Mucosa of descending colon (tissue), 3 donors: ENCODE data around the gene IQCE. TPM values are rescaled to one million over a fixed set of nuclear protein-coding genes. Genes with fewer than 3 reads are reported as not detected.

Experiments used
- ATAC-seq: fragments of 200-7000 bp; cut with Tn5 transposase; one replicate; pipeline ENCODE4 v1.9.1; 2020; ENCODE audit warnings: mild to moderate bottlenecking, moderate library complexity
- DNase-seq, 3 donors: peaks; one replicate each; pipeline ENCODE4 v3.0.0-alpha.2; 2020
- H3K36me3 ChIP-seq: fragments of 200-600 bp; one replicate; pipeline ENCODE4 v1.8.0; 2021; ENCODE audit warnings: low read depth, mild to moderate bottlenecking
- H3K4me1 ChIP-seq: fragments of 200-600 bp; one replicate; pipeline ENCODE4 v1.8.0; 2021; ENCODE audit warnings: low read depth, mild to moderate bottlenecking
- H3K4me3 ChIP-seq: fragments of 200-600 bp; one replicate; pipeline ENCODE4 v1.8.0; 2021; ENCODE audit warnings: mild to moderate bottlenecking
- H3K9me3 ChIP-seq: fragments of 200-600 bp; one replicate; pipeline ENCODE4 v1.8.0; 2021; ENCODE audit warnings: mild to moderate bottlenecking
- intact Hi-C, 2 donors: fragments of 100-400 bp; cut with DNase I in 1 of 2; cut with micrococcal nuclease in 1 of 2; formaldehyde crosslinking; loops; one replicate each; pipeline versions ENCODE4 v1.11.0 to v1.11.1; 2022; cut with DNase I, micrococcal nuclease
- microRNA-seq: library from miRNA; unstranded; fragments of <30 nt; microRNA quantifications from one replicate; pipeline ENCODE4, GENCODE V29; 2019
- total RNA-seq, 3 donors: library from RNA; stranded (reverse); fragmentation: NEBNext Ultra II Directional in 2 of 3; extraction: Animal tissue kit (Norgen Biotek cat#: 25700) in 2 of 3; gene quantifications; one replicate each; pipeline versions ENCODE4 v1.2.1 to v1.2.4, GENCODE V29; 2021 to 2023
- TF ChIP-seq, protein P1 (sequence below): fragments of 200-600 bp; IDR thresholded peaks from one replicate; pipeline ENCODE4 v1.8.0; 2022; ENCODE audit warnings: antibody characterized with exemption, mild to moderate bottlenecking
- donor health status: DM: no; HTN: no; CAD: no; lungs with moderate emphysema.
- donor health status: DM: no; HTN: no; CAD: no.
- donor health status: DM: no; HTN: yes; CAD: no.

Gene IQCE
- total RNA-seq, 3 donors from 2014 or later = 27.9 to 41.2 (median 35.9) TPM

DNA sequence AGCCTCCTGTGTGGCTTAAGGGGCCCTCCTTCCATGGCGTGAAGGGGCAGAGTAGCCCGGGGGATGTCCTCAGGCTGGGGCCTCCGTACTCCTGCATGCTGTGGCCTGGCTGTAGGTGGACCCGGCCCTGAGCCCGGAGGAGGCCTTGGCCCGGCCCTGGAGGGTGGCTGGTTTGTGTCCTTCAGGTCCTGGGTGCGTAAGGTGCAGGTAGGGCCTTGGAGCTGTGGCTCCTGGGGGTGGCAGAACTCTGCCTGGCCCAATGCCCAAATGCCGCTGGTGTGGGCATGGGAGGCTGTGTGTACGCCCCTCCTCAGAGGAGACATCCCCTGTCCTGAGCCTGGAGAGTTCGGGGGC is 102.3 kb downstream of the IQCE start:
- intact Hi-C loops = no loop called here
- no peaks in the 10 kb centered on the region for H3K9me3 ChIP-seq
- H3K4me1 ChIP-seq = peaks cover 5% of the 10 kb centered on the region
- no peak overlapping the region for H3K4me3 ChIP-seq
- TF ChIP-seq, protein P1, sequence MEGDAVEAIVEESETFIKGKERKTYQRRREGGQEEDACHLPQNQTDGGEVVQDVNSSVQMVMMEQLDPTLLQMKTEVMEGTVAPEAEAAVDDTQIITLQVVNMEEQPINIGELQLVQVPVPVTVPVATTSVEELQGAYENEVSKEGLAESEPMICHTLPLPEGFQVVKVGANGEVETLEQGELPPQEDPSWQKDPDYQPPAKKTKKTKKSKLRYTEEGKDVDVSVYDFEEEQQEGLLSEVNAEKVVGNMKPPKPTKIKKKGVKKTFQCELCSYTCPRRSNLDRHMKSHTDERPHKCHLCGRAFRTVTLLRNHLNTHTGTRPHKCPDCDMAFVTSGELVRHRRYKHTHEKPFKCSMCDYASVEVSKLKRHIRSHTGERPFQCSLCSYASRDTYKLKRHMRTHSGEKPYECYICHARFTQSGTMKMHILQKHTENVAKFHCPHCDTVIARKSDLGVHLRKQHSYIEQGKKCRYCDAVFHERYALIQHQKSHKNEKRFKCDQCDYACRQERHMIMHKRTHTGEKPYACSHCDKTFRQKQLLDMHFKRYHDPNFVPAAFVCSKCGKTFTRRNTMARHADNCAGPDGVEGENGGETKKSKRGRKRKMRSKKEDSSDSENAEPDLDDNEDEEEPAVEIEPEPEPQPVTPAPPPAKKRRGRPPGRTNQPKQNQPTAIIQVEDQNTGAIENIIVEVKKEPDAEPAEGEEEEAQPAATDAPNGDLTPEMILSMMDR = no peak
- ATAC-seq (no peak), DNase-seq (no peak)
- H3K36me3 ChIP-seq = no peaks in the 10 kb centered on the region

DNA sequence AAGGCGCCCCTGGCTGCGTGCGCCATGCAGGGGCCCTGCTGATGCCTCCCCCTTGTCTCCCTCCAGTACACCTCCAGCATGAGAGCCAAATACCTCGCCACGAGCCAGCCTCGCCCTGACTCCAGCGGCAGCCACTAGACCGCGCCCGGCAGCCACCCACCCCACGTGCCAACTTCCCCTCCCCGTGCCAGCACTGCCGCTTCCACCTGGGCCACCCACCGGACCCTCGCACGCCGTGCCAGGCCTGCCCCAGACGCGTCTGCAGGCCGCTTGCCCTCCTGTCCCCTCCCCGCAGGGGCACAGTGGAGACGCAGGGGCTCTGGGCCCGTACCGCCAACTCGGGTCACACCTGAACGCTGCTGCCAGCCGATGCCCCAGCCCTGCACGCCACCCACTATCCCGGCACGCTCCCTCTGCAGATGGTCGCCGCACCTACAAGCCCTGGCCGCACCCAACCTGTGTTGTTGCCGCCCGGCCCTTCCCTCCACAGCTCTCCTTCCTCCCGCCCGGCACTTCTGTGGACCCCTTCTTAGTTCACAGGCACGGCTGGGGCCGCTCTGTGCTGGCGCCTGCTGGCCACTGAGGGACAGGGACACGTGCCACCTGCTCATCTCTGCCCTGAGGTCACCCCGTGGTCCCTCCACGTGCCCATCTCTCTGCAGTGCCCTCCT is 103.0 kb downstream of the IQCE start:
- intact Hi-C loops = no loop called here
- no peaks in the 10 kb centered on the region for H3K9me3 ChIP-seq
- peaks cover 10% of the 10 kb centered on the region for H3K4me1 ChIP-seq
- no peak overlapping the region for H3K4me3 ChIP-seq
- H3K36me3 ChIP-seq = no peaks in the 10 kb centered on the region
- ATAC-seq (peak; percentile 40), DNase-seq (peak in 2 of 3 donors; percentile 31 to 65)
- TF ChIP-seq, protein P1 = no peak

DNA sequence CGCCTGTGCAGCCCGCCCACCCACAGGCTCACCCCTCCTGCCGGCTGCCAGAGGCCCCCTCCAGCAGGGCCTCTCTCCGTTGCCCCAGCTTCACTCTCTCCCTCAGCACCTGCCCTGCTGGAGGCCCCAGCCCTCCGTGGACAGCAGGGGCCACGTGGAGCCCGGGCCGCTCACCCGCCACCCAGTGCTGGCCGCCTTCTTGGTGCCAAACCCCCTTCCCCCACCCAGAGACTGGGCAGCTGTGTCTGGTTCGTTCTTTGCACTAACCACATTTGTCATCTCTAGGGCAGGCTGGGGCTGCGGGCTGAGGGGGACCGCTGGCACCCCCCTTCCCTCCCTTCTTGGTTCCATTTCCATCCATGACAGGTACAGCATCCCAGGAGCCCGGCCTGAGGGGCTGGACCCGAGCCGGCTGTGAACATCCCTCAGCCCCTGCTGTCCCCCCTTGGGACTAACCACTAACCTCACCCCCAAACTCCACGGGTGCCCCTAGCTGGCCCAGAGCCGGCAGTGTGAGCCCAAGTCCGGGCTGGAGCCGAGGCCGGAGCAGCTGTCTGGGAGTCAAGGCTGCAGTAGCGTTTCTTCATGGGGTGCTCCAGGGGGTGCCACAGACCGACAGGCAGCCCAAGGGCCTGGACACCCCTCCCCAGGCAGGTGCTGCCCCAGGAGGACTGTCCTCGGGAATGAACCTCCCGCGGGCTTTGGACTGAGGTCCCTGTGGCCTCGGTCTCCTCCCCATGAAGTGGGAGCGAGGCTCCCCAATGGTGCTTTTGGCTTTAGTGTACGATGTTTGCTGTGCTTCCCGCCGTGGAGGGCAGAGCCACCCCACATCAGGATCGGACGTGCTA is 103.7 kb downstream of the IQCE start:
- H3K4me3 ChIP-seq = no peak overlapping the region
- H3K9me3 ChIP-seq = no peaks in the 10 kb centered on the region
- DNase-seq (peak in 1 of 3 donors; percentile 39), ATAC-seq (no peak)
- H3K4me1 ChIP-seq = peaks cover 16% of the 10 kb centered on the region
- intact Hi-C loops = no loop called here
- TF ChIP-seq, protein P1 = no peak
- no peaks in the 10 kb centered on the region for H3K36me3 ChIP-seq

DNA sequence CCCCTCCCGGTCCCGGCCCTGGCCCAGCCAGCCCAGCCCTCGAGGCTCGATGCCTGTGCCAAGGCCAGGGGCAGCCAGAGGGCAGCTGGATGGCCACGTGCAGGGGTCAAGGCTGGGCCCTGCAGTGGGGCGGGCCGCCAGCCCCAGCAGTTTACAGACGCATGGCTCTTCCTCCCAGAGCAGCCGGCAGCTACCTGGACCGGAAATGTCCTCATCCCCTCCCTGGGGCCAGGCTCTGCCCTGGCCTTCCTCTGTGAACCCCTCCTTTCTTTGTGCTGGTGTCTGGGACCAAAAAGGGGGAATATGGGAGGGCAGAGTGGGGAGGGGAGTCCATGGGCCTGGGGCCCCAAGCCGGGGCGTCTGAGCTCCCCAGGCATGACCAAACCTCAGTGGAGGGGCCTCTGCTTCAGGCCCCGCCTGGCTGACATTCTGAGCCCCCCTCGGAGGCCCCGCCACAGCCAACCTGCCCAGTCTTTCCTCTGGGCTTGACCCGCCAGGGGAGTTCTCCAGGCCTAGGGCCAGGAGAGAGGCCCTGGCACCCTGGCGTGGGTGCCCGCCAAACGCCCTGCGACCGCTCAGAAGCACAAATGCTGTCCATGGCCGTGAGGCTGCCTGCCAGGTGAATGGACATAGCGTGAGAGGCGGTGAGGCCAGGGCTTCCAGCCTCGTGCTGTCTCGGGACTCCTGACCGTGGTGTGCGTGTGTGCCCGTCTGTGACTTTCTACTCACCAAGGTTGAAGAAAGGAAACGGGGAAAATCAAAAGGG is 104.5 kb downstream of the IQCE start:
- DNase-seq (peak in 1 of 3 donors; percentile 50), ATAC-seq (peak; percentile 37)
- H3K36me3 ChIP-seq = no peaks in the 10 kb centered on the region
- intact Hi-C loops = no loop called here
- no peaks in the 10 kb centered on the region for H3K9me3 ChIP-seq
- peaks cover 16% of the 10 kb centered on the region for H3K4me1 ChIP-seq
- no peak overlapping the region for H3K4me3 ChIP-seq
- TF ChIP-seq, protein P1 = no peak

DNA sequence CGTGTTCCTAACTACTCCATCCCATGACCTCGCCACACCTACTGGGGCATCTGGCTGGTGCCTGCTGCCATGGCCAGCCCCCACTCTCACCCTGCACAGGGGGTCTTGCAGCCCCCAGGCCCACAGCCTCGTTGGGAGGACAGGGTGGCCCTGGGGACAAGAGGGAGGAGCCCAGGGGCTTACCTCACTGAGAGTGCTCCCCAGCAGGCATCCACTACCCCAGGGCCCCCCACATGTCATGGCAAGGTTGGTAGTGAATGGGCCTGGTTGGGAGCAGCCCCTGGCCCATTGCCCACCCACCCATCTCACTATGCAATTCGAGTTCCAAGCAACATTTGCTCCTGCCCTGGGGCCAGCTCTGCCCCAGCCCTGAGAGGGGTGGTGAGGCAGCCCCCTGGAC is 105.2 kb downstream of the IQCE start:
- TF ChIP-seq, protein P1 = no peak
- no peaks in the 10 kb centered on the region for H3K36me3 ChIP-seq
- peaks cover 16% of the 10 kb centered on the region for H3K4me1 ChIP-seq
- ATAC-seq (no peak), DNase-seq (no peak)
- H3K4me3 ChIP-seq = no peak overlapping the region
- no peaks in the 10 kb centered on the region for H3K9me3 ChIP-seq
- intact Hi-C loops = no loop called here

Small RNAs within 50 kb of the gene (microRNA-seq; reads per million reads assigned to microRNA genes)
- gene MIR4648 = not detected

Other genes with a start within 250 kb of the IQCE start
- gene SNX8, start 244.5 kb upstream of the IQCE start, total RNA-seq = 10 to 100 TPM; 20.8 to 30.1 (median 23.2) TPM
- 100 to 1,000 TPM in 2 of 3 donors, 10 to 100 TPM in 1; 91.6 to 127 (median 110) TPM for gene EIF3B, start 204.2 kb upstream of the IQCE start, total RNA-seq
- gene CHST12, start 155.4 kb upstream of the IQCE start, total RNA-seq = 10 to 100 TPM; 10.7 to 20.9 (median 12.2) TPM
- gene GRIFIN, start 82.6 kb upstream of the IQCE start, total RNA-seq = not detected
- gene LFNG, start 39.2 kb upstream of the IQCE start, total RNA-seq = 10 to 100 TPM; 31.7 to 95.0 (median 71.7) TPM
- gene BRAT1, start 3.5 kb upstream of the IQCE start, total RNA-seq = 10 to 100 TPM; 20.7 to 27.9 (median 22.1) TPM
- 10 to 100 TPM; 23.4 to 63.7 (median 32.1) TPM for gene TTYH3, start 73.0 kb downstream of the IQCE start, total RNA-seq
- 1 to 10 TPM in 1 of 3 donors, under 1 TPM in 1, not detected in 1; 0.61 to 1.3 TPM for gene AMZ1, start 129.2 kb downstream of the IQCE start, total RNA-seq